ENCODE data around the gene TESK2. TPM values are rescaled to one million over a fixed set of nuclear protein-coding genes. Genes with fewer than 3 reads are reported as not detected.
"Not testable (repeated sequence)": the region's sequence is repeated elsewhere in the genome, so short reads cannot be mapped to it uniquely, and the experiment has no call there.

The TESK2 gene
- total and polyA plus RNA-seq, 11 donors, result 0.50 to 4.7 (median 1.5) TPM

- no peaks in the 10 kb centered on the region for H3K27me3 ChIP-seq
- no peaks in the 10 kb centered on the region for H3K9me3 ChIP-seq
- peak overlapping the region in 1 of 12 donors; percentile 9 for H3K27ac ChIP-seq
- H3K4me3 ChIP-seq, result no peak overlapping the region
- no peak for ATAC-seq
- no peak for TF ChIP-seq POLR2A (IDR thresholded peaks at IDR 0.05)
- TF ChIP-seq, protein P1, sequence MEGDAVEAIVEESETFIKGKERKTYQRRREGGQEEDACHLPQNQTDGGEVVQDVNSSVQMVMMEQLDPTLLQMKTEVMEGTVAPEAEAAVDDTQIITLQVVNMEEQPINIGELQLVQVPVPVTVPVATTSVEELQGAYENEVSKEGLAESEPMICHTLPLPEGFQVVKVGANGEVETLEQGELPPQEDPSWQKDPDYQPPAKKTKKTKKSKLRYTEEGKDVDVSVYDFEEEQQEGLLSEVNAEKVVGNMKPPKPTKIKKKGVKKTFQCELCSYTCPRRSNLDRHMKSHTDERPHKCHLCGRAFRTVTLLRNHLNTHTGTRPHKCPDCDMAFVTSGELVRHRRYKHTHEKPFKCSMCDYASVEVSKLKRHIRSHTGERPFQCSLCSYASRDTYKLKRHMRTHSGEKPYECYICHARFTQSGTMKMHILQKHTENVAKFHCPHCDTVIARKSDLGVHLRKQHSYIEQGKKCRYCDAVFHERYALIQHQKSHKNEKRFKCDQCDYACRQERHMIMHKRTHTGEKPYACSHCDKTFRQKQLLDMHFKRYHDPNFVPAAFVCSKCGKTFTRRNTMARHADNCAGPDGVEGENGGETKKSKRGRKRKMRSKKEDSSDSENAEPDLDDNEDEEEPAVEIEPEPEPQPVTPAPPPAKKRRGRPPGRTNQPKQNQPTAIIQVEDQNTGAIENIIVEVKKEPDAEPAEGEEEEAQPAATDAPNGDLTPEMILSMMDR (IDR thresholded peaks at IDR 0.05), result no peak
- WGBS, 4 donors, result 89 to 99% (median 95%) methylated on average over 4 of the region's 4 CpGs
- H3K4me1 ChIP-seq, result peaks cover 0 to 39% (median 21%) of the 10 kb centered on the region in 12 donors
- DNase-seq, result no peak
- H3K36me3 ChIP-seq, result peaks cover 4 to 75% (median 70%) of the 10 kb centered on the region in 9 donors
- intact Hi-C loops (cut with DNase I), result loop anchor here in 4 of 10 donors (5.0 to 10.0 kb wide), 4 partner anchors 36 to 368 kb away; partner anchors contain the start of gene AKR1A1 (in 1 of the 4)
These were observed 25.5 kb upstream of the TESK2 start for GRCh38 chr1:45516465-45516864.

- H3K36me3 ChIP-seq, result peaks cover 4 to 80% (median 75%) of the 10 kb centered on the region in 9 donors
- DNase-seq (no peak), ATAC-seq (no peak)
- TF ChIP-seq, protein P1 (IDR thresholded peaks at IDR 0.05), result no peak
- no peak for TF ChIP-seq POLR2A (IDR thresholded peaks at IDR 0.05)
- H3K9me3 ChIP-seq, result no peaks in the 10 kb centered on the region
- H3K4me3 ChIP-seq, result no peak overlapping the region
- H3K27me3 ChIP-seq, result no peaks in the 10 kb centered on the region
- peak overlapping the region in 1 of 12 donors; percentile 9 for H3K27ac ChIP-seq
- 35 to 51% (median 44%) methylated on average over 3 of the region's 3 CpGs for WGBS, 4 donors
- peaks cover 0 to 39% (median 21%) of the 10 kb centered on the region in 12 donors for H3K4me1 ChIP-seq
- intact Hi-C loops (cut with DNase I), result loop anchor here in 4 of 10 donors (5.0 to 10.0 kb wide), 4 partner anchors 36 to 369 kb away; partner anchors contain the start of gene AKR1A1 (in 1 of the 4)
These were observed 25.1 kb upstream of the TESK2 start for GRCh38 chr1:45516036-45516435.

GRCh38 chr1:45513532-45514260 lies 22.7 kb upstream of the TESK2 start:
- Histone ChIP-seq H3K4me1 (peaks cover 0 to 25% (median 12%) of the 10 kb centered on the region in 12 donors), H3K36me3 (peaks cover 4 to 100% (median 96%) of the 10 kb centered on the region in 9 donors)

GRCh38 chr1:45512641-45513054 lies 21.7 kb upstream of the TESK2 start:
- TF ChIP-seq POLR2A (IDR thresholded peaks at IDR 0.05), result no peak
- TF ChIP-seq, protein P1 (IDR thresholded peaks at IDR 0.05), result peak; percentile 51 to 81 (median 68)
- H3K36me3 ChIP-seq, result peaks cover 4 to 96% (median 88%) of the 10 kb centered on the region in 9 donors
- H3K27me3 ChIP-seq, result no peaks in the 10 kb centered on the region
- H3K9me3 ChIP-seq, result no peaks in the 10 kb centered on the region
- H3K4me1 ChIP-seq, result peaks cover 0 to 28% (median 16%) of the 10 kb centered on the region in 12 donors
- H3K27ac ChIP-seq, result no peak overlapping the region
- intact Hi-C loops (cut with DNase I), result loop anchor here in 9 of 10 donors (1.0 to 10.0 kb wide), 5 partner anchors 55 to 372 kb away; no protein-coding TSS in a partner anchor
- DNase-seq, result peak in 4 of 5 donors; percentile 54 to 62 (median 56)
- ATAC-seq, result peak in 3 of 4 donors; percentile 66 to 70 (median 69)
- no peak overlapping the region for H3K4me3 ChIP-seq
- WGBS, 4 donors, result 95 to 100% (median 96%) methylated on average over 1 of the region's 1 CpG

More at GRCh38 chr1:45513532-45514260, 22.7 kb upstream of the TESK2 start:
- H3K27ac ChIP-seq, DNase-seq, H3K9me3 ChIP-seq, H3K27me3 ChIP-seq, ATAC-seq, H3K4me3 ChIP-seq: not testable (repeated sequence)
- 69 to 74% (median 72%) methylated on average over 9 of the region's 9 CpGs for WGBS, 4 donors
- intact Hi-C loops (cut with DNase I), result loop anchor here in 8 of 10 donors (2.0 to 10.0 kb wide), 4 partner anchors 54 to 371 kb away; no protein-coding TSS in a partner anchor

Data from heart left ventricle (tissue), 16 donors.